Stimulated activated naive CD8-positive, alpha-beta T cell treated with anti-CD3 and anti-CD28 coated beads, Interleukin-15, Interleukin-2, amounts not matched to agents 100 ng/mL and 50 ng/mL, for 24 hours (primary cell): ENCODE data around the gene CHMP4B.

Experiments used
- H3K27ac Mint-ChIP-seq: one replicate; pipeline ENCODE4 v1.8.0; 2021; ENCODE audit warnings: mild to moderate bottlenecking, mixed read lengths
- H3K27me3 Mint-ChIP-seq: one replicate; pipeline ENCODE4 v1.8.0; 2021; ENCODE audit warnings: mixed read lengths
- H3K36me3 Mint-ChIP-seq: one replicate; pipeline ENCODE4 v1.8.0; 2021; ENCODE audit warnings: low read depth, mixed read lengths
- H3K4me1 Mint-ChIP-seq: one replicate; pipeline ENCODE4 v1.8.0; 2021; ENCODE audit warnings: low read depth, mixed read lengths
- H3K4me3 Mint-ChIP-seq: one replicate; pipeline ENCODE4 v1.8.0; 2021; ENCODE audit warnings: mild to moderate bottlenecking, mixed read lengths
- H3K9me3 Mint-ChIP-seq: one replicate; pipeline ENCODE4 v1.8.0; 2021; ENCODE audit warnings: mixed read lengths

The CHMP4B gene, protein sequence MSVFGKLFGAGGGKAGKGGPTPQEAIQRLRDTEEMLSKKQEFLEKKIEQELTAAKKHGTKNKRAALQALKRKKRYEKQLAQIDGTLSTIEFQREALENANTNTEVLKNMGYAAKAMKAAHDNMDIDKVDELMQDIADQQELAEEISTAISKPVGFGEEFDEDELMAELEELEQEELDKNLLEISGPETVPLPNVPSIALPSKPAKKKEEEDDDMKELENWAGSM

DNA sequence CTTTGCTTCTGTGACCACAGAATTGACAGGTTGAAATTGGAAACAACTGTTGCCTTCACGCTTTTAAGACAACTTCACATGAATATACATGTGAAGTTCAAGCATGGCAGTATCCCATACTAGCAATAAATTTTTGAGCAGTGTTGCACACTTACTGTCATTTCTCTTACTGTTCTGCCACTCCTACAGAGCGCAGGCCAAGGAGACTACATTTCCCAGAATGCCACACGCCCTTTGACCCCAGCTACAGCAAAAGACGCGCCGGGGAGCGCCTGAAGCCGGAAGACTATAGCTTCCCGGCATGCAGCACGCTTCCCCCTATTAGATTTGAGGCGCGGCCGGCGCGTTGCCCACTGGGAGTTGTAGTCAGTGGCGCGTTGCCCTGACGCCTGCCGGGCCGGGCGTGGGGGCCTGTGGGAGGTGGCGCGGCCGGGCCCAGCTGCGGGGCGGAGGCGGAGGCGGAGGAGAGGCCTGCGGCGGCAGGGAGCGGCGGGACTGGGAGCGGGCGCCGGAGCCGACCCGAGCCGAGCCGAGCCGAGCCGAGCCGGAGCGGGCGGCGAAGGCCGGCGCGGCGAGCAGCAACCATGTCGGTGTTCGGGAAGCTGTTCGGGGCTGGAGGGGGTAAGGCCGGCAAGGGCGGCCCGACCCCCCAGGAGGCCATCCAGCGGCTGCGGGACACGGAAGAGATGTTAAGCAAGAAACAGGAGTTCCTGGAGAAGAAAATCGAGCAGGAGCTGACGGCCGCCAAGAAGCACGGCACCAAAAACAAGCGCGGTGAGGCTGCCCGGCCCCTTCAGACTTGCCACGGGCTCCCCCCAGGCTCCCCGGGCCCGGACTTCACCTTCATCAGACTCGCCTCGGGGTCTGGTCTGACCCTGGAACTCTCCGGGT, at the start of gene CHMP4B:
Gene CHMP4B, plus strand, starts transcription at position 464 of the 891 bp plus-strand sequence. Its CDS starts 121 bp downstream, at position 585.
- Mint-ChIP-seq H3K9me3 (no peaks in the 10 kb centered on the region), H3K4me1 (peaks cover 48% of the 10 kb centered on the region), H3K27ac (peak within 1 kb of the TSS; percentile 100), H3K36me3 (peaks cover 37% of the 10 kb centered on the region), H3K4me3 (peak within 1 kb of the TSS; percentile 96), H3K27me3 (no peaks in the 10 kb centered on the region)

DNA sequence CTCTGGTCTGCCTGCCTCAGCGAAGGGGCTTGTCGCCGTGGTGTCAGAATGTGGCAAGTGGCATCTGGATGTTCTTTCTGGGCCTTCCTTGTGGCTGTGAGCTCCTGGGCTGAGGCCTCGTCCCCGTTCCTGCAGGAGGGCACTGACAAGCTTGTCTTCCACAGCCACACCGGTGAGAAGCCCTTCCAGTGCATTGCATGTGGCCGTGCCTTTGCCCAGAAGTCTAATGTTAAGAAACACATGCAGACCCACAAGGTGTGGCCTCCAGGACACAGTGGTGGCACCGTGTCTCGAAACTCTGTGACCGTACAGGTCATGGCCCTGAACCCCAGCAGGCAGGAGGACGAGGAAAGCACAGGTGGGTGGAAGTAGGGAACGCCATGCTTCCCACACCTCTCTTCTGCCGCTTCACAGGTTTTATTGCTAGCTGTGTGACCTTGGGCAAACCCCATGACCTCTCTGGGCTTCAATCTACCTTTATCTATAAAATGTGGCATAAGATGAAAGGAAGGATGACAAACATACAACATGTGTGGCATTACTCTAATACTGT, 49.4 kb upstream of the CHMP4B start:
- Mint-ChIP-seq H3K27ac (no peak overlapping the region), H3K9me3 (peaks cover 5% of the 10 kb centered on the region), H3K4me3 (no peak overlapping the region), H3K4me1 (no peaks in the 10 kb centered on the region), H3K27me3 (no peaks in the 10 kb centered on the region), H3K36me3 (peaks cover 40% of the 10 kb centered on the region)

DNA sequence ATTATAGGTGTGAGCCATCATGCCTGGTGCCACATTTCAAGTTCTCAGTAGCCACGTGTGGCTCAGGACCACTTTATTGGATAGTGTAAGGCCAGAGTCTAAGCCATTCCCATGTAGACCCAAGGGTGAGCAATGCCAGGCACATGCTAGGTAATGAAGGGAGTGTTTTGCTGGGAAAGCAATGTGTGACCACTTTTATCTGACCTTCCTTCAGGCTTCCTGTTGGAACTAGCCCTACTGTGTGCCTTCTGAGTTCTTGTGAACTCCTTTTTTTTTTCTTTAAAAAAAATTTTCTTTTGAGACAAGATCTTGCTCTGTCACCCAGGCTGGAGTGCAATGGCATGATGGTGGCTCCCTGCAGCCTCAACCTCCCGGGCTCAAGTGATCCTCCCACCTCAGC, 46.0 kb upstream of the CHMP4B start:
- no peaks in the 10 kb centered on the region for H3K4me1 Mint-ChIP-seq
- H3K4me3 Mint-ChIP-seq = no peak overlapping the region
- H3K36me3 Mint-ChIP-seq = peaks cover 33% of the 10 kb centered on the region

DNA sequence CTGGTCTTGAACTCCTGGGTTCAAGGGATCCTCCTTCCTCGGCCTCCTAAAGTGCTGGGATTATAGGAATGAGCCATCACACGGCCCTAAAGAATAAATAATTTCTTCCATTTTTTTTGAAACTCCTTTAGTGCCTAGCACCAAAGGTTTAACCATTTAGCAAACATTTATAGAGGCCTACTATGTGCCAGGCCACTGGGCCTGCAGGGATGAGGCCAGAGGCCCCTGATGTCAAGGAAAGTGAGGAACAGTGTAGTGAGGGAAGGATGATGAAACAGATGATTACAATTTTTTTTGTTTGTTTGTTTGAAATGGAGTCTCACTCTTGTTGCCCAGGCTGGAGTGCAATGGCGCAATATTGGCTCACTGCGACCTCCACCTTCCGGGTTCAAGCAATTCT, 45.6 kb upstream of the CHMP4B start:
- H3K4me1 Mint-ChIP-seq = no peaks in the 10 kb centered on the region
- H3K27ac Mint-ChIP-seq = no peak overlapping the region
- no peak overlapping the region for H3K4me3 Mint-ChIP-seq
- H3K9me3 Mint-ChIP-seq = no peaks in the 10 kb centered on the region
- peaks cover 33% of the 10 kb centered on the region for H3K36me3 Mint-ChIP-seq
- H3K27me3 Mint-ChIP-seq = no peaks in the 10 kb centered on the region

More for the DNA sequence above, 46.0 kb upstream of the CHMP4B start:
- H3K27me3 Mint-ChIP-seq = no peaks in the 10 kb centered on the region
- no peaks in the 10 kb centered on the region for H3K9me3 Mint-ChIP-seq
- no peak overlapping the region for H3K27ac Mint-ChIP-seq

- H3K27ac Mint-ChIP-seq = peak overlapping the region; percentile 26
- H3K36me3 Mint-ChIP-seq = peaks cover 33% of the 10 kb centered on the region
- H3K4me3 Mint-ChIP-seq = no peak overlapping the region
- no peaks in the 10 kb centered on the region for H3K9me3 Mint-ChIP-seq
- no peaks in the 10 kb centered on the region for H3K27me3 Mint-ChIP-seq
- H3K4me1 Mint-ChIP-seq = no peaks in the 10 kb centered on the region
These were observed 44.5 kb upstream of the CHMP4B start for GRCh38 chr20:33766686-33767085.

GRCh38 chr20:33767777-33768138, 43.4 kb upstream of the CHMP4B start:
- H3K27me3 Mint-ChIP-seq = no peaks in the 10 kb centered on the region
- H3K4me1 Mint-ChIP-seq = peaks cover 4% of the 10 kb centered on the region
- no peak overlapping the region for H3K27ac Mint-ChIP-seq
- peaks cover 31% of the 10 kb centered on the region for H3K36me3 Mint-ChIP-seq
- H3K9me3 Mint-ChIP-seq = no peaks in the 10 kb centered on the region
- no peak overlapping the region for H3K4me3 Mint-ChIP-seq

- H3K4me3 Mint-ChIP-seq = no peak overlapping the region
- H3K36me3 Mint-ChIP-seq = peaks cover 32% of the 10 kb centered on the region
- no peak overlapping the region for H3K27ac Mint-ChIP-seq
- no peaks in the 10 kb centered on the region for H3K27me3 Mint-ChIP-seq
- peaks cover 17% of the 10 kb centered on the region for H3K4me1 Mint-ChIP-seq
- H3K9me3 Mint-ChIP-seq = no peaks in the 10 kb centered on the region
These were observed 42.1 kb upstream of the CHMP4B start for GRCh38 chr20:33769043-33769442.

- H3K27me3 Mint-ChIP-seq = no peaks in the 10 kb centered on the region
- no peaks in the 10 kb centered on the region for H3K9me3 Mint-ChIP-seq
- peaks cover 25% of the 10 kb centered on the region for H3K4me1 Mint-ChIP-seq
- no peak overlapping the region for H3K27ac Mint-ChIP-seq
- peaks cover 35% of the 10 kb centered on the region for H3K36me3 Mint-ChIP-seq
- H3K4me3 Mint-ChIP-seq = no peak overlapping the region
These were observed 41.1 kb upstream of the CHMP4B start for GRCh38 chr20:33770005-33770404.

- H3K4me3 Mint-ChIP-seq = no peak overlapping the region
- peaks cover 26% of the 10 kb centered on the region for H3K36me3 Mint-ChIP-seq
- peaks cover 25% of the 10 kb centered on the region for H3K4me1 Mint-ChIP-seq
- no peaks in the 10 kb centered on the region for H3K27me3 Mint-ChIP-seq
- H3K9me3 Mint-ChIP-seq = no peaks in the 10 kb centered on the region
- no peak overlapping the region for H3K27ac Mint-ChIP-seq
These were observed 39.2 kb upstream of the CHMP4B start for GRCh38 chr20:33771938-33772337.

- peaks cover 26% of the 10 kb centered on the region for H3K36me3 Mint-ChIP-seq
- peaks cover 25% of the 10 kb centered on the region for H3K4me1 Mint-ChIP-seq
- H3K4me3 Mint-ChIP-seq = no peak overlapping the region
- no peaks in the 10 kb centered on the region for H3K27me3 Mint-ChIP-seq
- no peaks in the 10 kb centered on the region for H3K9me3 Mint-ChIP-seq
- H3K27ac Mint-ChIP-seq = peak overlapping the region; percentile 32
These were observed 38.7 kb upstream of the CHMP4B start for GRCh38 chr20:33772439-33772838.

DNA sequence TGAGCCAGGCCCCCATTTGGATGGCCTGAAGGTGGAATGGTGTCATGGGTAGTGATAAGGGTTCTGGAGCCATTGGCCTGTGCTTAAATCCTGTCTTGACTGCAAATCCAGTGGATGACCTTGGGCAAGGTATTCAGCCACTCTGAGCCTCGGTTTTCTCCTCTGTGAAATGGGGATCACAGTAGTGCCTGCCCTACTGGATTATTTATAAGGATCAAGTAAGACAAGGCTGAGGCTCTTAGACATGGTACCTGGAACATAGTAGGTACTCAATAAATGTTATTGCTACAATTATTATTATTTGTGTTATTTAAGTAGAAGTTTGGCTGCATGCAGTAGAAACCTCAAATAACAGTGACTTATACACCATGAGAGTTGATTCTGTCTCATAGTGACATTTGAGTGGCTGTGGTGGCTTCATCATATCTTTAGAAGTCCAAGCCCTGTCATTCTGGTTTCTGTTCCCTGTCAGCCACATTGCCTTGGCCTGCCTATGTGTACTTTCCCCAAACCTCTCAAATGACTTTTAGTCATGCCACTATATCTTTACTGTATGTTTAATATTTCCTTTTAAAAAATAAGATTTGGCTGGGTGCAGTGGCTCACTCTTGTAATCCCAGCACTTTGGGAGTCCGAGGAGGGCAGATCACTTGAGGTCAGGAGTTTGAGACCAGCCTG, 37.6 kb upstream of the CHMP4B start:
- Mint-ChIP-seq H3K4me3 (no peak overlapping the region), H3K27me3 (no peaks in the 10 kb centered on the region), H3K4me1 (peaks cover 34% of the 10 kb centered on the region), H3K9me3 (no peaks in the 10 kb centered on the region), H3K27ac (no peak overlapping the region), H3K36me3 (peaks cover 22% of the 10 kb centered on the region)

DNA sequence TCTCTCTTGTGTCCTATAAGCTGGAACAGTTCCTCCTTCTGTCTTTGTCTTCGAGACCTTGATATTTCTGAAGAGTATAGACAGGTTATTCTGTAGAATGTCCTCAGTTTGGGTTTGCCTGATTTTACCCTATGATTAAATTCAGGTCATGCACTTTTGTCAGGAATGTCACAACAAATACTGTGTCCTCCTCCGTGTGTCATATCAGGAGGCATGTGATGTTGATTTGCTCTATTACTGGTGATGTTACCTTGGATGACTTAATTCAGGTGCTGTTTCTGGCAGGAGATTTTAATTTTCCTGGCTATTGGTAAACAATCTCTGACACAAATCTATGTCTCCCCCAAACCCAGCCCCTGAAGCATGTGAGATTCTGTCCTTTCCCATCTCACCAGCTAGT, 33.3 kb upstream of the CHMP4B start:
- peaks cover 26% of the 10 kb centered on the region for H3K36me3 Mint-ChIP-seq
- peak overlapping the region; percentile 67 for H3K27ac Mint-ChIP-seq
- H3K4me3 Mint-ChIP-seq = no peak overlapping the region
- no peaks in the 10 kb centered on the region for H3K27me3 Mint-ChIP-seq
- no peaks in the 10 kb centered on the region for H3K9me3 Mint-ChIP-seq
- H3K4me1 Mint-ChIP-seq = peaks cover 43% of the 10 kb centered on the region

- H3K27ac Mint-ChIP-seq = peak overlapping the region; percentile 71
- no peaks in the 10 kb centered on the region for H3K27me3 Mint-ChIP-seq
- H3K36me3 Mint-ChIP-seq = peaks cover 17% of the 10 kb centered on the region
- H3K9me3 Mint-ChIP-seq = no peaks in the 10 kb centered on the region
- H3K4me1 Mint-ChIP-seq = peaks cover 23% of the 10 kb centered on the region
- no peak overlapping the region for H3K4me3 Mint-ChIP-seq
These were observed 30.0 kb upstream of the CHMP4B start for GRCh38 chr20:33781133-33781532.

GRCh38 chr20:33781945-33782344, 29.2 kb upstream of the CHMP4B start:
- Mint-ChIP-seq H3K27ac (no peak overlapping the region), H3K4me1 (peaks cover 23% of the 10 kb centered on the region), H3K9me3 (no peaks in the 10 kb centered on the region), H3K36me3 (peaks cover 17% of the 10 kb centered on the region), H3K27me3 (no peaks in the 10 kb centered on the region), H3K4me3 (no peak overlapping the region)

- Mint-ChIP-seq H3K27me3 (no peaks in the 10 kb centered on the region), H3K9me3 (no peaks in the 10 kb centered on the region), H3K4me1 (peaks cover 22% of the 10 kb centered on the region), H3K4me3 (no peak overlapping the region), H3K27ac (no peak overlapping the region), H3K36me3 (peaks cover 17% of the 10 kb centered on the region)
These were observed 27.9 kb upstream of the CHMP4B start for GRCh38 chr20:33783256-33783655.
